Endodermal cell (in vitro differentiated cells): ENCODE data around the gene SERPINB3. TPM values are rescaled to one million over a fixed set of nuclear protein-coding genes. Genes with fewer than 3 reads are reported as not detected.
"Not testable (repeated sequence)": the region's sequence is repeated elsewhere in the genome, so short reads cannot be mapped to it uniquely, and the experiment has no call there.

Experiments
- DNase-seq: peaks from one replicate; pipeline ENCODE4 v3.0.0-alpha.2; 2017
- H3K27ac ChIP-seq: 2 replicates; pipeline ENCODE4 v1.5.1; 2013; ENCODE audit warnings: mild to moderate bottlenecking, low read depth, low read length, moderate library complexity
- H3K27me3 ChIP-seq: 2 replicates; pipeline ENCODE4 v1.6.1; 2013; ENCODE audit warnings: mild to moderate bottlenecking, low read length, moderate library complexity; ENCODE audit not compliant: insufficient read depth, control insufficient read depth, poor library complexity, severe bottlenecking
- H3K36me3 ChIP-seq: 2 replicates; pipeline ENCODE4 v1.7.0; 2013; ENCODE audit warnings: mild to moderate bottlenecking, low read length, moderate library complexity; ENCODE audit not compliant: control insufficient read depth, insufficient read depth
- H3K4me1 ChIP-seq: one replicate; pipeline ENCODE4 v1.7.0; 2013; ENCODE audit warnings: low read length; ENCODE audit not compliant: control insufficient read depth, insufficient read depth
- H3K4me3 ChIP-seq: 2 replicates; pipeline ENCODE4 v1.5.1; 2013; ENCODE audit warnings: mild to moderate bottlenecking, low read length, moderate library complexity
- H3K9ac ChIP-seq: 2 replicates; pipeline ENCODE4 v1.6.1; 2013; ENCODE audit warnings: mild to moderate bottlenecking, low read length, moderate library complexity; ENCODE audit not compliant: poor library complexity, severe bottlenecking; ENCODE audit errors: extremely low read depth
- H3K9me3 ChIP-seq: 2 replicates; pipeline ENCODE4 v1.6.1; 2013; ENCODE audit warnings: mild to moderate bottlenecking, low read length, moderate library complexity; ENCODE audit not compliant: control insufficient read depth
- H3K27ac Mint-ChIP-seq: 2 replicates; pipeline ENCODE4 v1.8.0; 2020; ENCODE audit warnings: mixed read lengths
- H3K27me3 Mint-ChIP-seq: 2 replicates; pipeline ENCODE4 v1.8.0; 2021; ENCODE audit warnings: mild to moderate bottlenecking, mixed read lengths; ENCODE audit not compliant: insufficient read depth
- H3K36me3 Mint-ChIP-seq: 2 replicates; pipeline ENCODE4 v1.8.0; 2020; ENCODE audit warnings: low read depth, mixed read lengths
- H3K4me1 Mint-ChIP-seq: 2 replicates; pipeline ENCODE4 v1.8.0; 2020; ENCODE audit warnings: mixed read lengths
- H3K4me3 Mint-ChIP-seq: 2 replicates; pipeline ENCODE4 v1.8.0; 2020; ENCODE audit warnings: mild to moderate bottlenecking, moderate library complexity, mixed read lengths
- H3K9me3 Mint-ChIP-seq: 2 replicates; pipeline ENCODE4 v1.8.0; 2020; ENCODE audit warnings: mild to moderate bottlenecking, mixed read lengths
- WGBS, 2 experiments: methylation state at CpG; one replicate each; pipeline versions ENCODE4 v1.1.5 to v1.1.7; 2013; ENCODE audit warnings: missing lambda C conversion rate in 2 of 2, mixed read lengths in 1 of 2; ENCODE audit not compliant: insufficient coverage in 1 of 2, insufficient read length in 1 of 2; 5-methylcytosine and 5-hydroxymethylcytosine counted together
- total RNA-seq, 2 donors: library from RNA; stranded (reverse); fragmentation: NEBNext Ultra II Directional in 1 of 2; extraction: Animal tissue kit (Norgen Biotek cat#: 25700) in 1 of 2; gene quantifications; 2 replicates in 1 of 2; 3 replicates in 1 of 2; pipeline ENCODE4 v1.2.1, GENCODE V29; 2021
- TF ChIP-seq, protein P1 (sequence below): fragments of 200-600 bp; sonication (generic); conservative IDR thresholded peaks from 2 replicates; pipeline ENCODE4 v1.5.0; 2021; ENCODE audit warnings: antibody characterized with exemption, mild to moderate bottlenecking

The SERPINB3 gene
- total RNA-seq, 2 donors from 2014 or later: not detected

DNA sequence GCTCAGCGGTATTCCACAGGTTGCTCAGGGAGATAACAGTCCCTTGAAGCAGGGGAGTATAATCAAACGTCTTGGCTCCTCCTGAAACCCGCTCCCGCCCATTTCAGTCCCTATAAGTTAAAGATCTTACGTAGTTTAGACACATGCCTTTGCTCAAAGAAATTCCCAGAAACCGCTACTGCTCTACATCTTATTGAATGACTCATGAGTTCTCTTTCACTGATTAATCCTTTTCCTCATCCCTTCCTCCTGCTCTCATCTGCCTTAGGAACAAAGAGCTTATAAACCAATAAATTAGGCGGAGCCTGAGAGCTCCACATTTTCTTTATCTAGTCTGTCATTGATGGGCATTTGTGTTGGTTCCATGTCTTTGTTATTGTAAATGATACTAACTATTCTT is 13.5 kb downstream of the SERPINB3 start:
- no peaks in the 10 kb centered on the region for H3K4me1 ChIP-seq
- H3K27me3 ChIP-seq: no peaks in the 10 kb centered on the region
- H3K36me3 ChIP-seq: no peaks in the 10 kb centered on the region
- H3K4me1 Mint-ChIP-seq: peaks cover 16% of the 10 kb centered on the region
- H3K4me3 Mint-ChIP-seq: no peak overlapping the region
- TF ChIP-seq, protein P1, sequence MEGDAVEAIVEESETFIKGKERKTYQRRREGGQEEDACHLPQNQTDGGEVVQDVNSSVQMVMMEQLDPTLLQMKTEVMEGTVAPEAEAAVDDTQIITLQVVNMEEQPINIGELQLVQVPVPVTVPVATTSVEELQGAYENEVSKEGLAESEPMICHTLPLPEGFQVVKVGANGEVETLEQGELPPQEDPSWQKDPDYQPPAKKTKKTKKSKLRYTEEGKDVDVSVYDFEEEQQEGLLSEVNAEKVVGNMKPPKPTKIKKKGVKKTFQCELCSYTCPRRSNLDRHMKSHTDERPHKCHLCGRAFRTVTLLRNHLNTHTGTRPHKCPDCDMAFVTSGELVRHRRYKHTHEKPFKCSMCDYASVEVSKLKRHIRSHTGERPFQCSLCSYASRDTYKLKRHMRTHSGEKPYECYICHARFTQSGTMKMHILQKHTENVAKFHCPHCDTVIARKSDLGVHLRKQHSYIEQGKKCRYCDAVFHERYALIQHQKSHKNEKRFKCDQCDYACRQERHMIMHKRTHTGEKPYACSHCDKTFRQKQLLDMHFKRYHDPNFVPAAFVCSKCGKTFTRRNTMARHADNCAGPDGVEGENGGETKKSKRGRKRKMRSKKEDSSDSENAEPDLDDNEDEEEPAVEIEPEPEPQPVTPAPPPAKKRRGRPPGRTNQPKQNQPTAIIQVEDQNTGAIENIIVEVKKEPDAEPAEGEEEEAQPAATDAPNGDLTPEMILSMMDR: no peak
- H3K9me3 Mint-ChIP-seq: no peaks in the 10 kb centered on the region
- H3K9me3 ChIP-seq: no peaks in the 10 kb centered on the region
- no peaks in the 10 kb centered on the region for H3K36me3 Mint-ChIP-seq
- 72 to 82% methylated on average over 6 to 7 of the region's 7 CpGs for WGBS, 2 experiments
- no peak overlapping the region for H3K9ac ChIP-seq
- no peaks in the 10 kb centered on the region for H3K27me3 Mint-ChIP-seq
- H3K27ac Mint-ChIP-seq: no peak overlapping the region
- H3K4me3 ChIP-seq: no peak overlapping the region
- no peak overlapping the region for H3K27ac ChIP-seq
- DNase-seq: no peak

DNA sequence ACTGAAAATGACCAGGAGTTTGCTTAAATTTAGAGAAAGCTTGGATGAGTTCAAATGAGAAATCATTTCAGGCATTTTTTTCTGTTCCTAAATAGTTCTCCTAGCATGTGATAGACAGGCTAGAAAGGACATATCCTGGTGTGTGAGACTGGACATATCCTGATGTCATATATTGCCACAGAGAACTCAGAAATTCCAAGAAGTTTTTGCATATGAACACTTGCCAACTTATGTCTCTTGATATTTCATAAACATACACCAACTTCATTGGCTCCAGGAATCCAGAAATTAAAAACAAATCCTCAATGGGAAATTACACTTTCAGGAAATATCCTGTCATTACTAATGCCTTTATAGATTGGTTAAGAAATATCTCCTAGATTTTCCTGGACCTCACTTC is 14.8 kb downstream of the SERPINB3 start:
- Mint-ChIP-seq H3K27ac (no peak overlapping the region), H3K36me3 (no peaks in the 10 kb centered on the region), H3K4me1 (peaks cover 16% of the 10 kb centered on the region)

DNA sequence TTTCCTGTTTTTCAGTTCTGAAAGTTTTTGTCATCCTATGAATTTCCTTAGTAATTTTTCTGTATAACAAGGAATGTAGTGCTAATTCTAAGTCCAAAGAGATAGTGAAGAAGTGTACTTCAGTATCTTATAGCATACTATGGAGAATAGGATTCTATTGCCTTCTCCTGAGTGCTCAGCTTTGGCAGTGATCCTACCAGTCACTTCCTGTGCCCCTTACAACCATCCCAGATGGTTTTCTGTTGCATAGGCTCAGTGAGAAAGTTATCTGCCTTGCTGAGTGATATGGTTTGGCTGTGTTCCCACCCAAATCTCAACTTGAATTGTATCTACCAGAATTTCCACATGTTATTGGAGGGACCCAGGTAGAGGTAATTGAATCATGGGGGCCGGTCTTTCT is 17.0 kb downstream of the SERPINB3 start:
- H3K4me3 Mint-ChIP-seq, H3K27ac ChIP-seq, H3K4me1 Mint-ChIP-seq, H3K27me3 Mint-ChIP-seq, H3K9ac ChIP-seq, H3K27me3 ChIP-seq, H3K4me1 ChIP-seq, H3K9me3 Mint-ChIP-seq, H3K27ac Mint-ChIP-seq, H3K36me3 Mint-ChIP-seq, H3K36me3 ChIP-seq, H3K4me3 ChIP-seq, H3K9me3 ChIP-seq, DNase-seq: not testable (repeated sequence)
- 93% methylated on average over 1 of the region's 1 CpG; no CpG with 5 or more reads in 1 of the 2 experiments for WGBS, 2 experiments

More for the DNA sequence above, 14.8 kb downstream of the SERPINB3 start:
- Histone ChIP-seq H3K9ac (no peak overlapping the region), H3K36me3 (no peaks in the 10 kb centered on the region), H3K27me3 (no peaks in the 10 kb centered on the region), H3K4me1 (no peaks in the 10 kb centered on the region), H3K4me3 (no peak overlapping the region), H3K27ac (no peak overlapping the region), H3K9me3 (no peaks in the 10 kb centered on the region)
- DNase-seq: no peak
- Mint-ChIP-seq H3K27me3 (no peaks in the 10 kb centered on the region), H3K4me3 (no peak overlapping the region), H3K9me3 (no peaks in the 10 kb centered on the region)
- TF ChIP-seq, protein P1: no peak

DNA sequence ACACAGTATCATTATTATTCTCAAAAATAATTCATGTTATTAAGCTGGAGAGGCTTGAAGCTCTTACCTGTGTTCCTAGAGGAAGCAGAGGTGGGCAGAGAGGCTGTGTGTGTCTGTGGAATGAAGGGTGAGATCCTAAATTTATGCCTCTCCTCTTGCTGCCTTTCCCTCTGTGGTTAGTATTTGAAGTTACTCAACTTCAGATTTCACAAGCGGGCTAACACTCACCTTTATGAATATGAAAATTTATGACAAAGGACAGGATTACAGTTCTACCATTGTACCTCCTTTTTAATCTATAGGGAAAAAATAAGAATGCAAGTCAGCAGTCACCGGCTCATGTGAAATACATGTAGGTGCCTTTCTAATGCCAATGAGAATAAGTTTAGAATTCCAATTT is 17.6 kb downstream of the SERPINB3 start, which contains the start of gene SERPINB4:
SERPINB4 (minus strand) TSS at position 115 of the 400 bp plus-strand sequence. CDS start 679 bp downstream, outside the sequence.
- not testable (repeated sequence) for H3K36me3 ChIP-seq, DNase-seq, H3K4me3 Mint-ChIP-seq, H3K4me1 Mint-ChIP-seq, H3K27me3 Mint-ChIP-seq, H3K27me3 ChIP-seq, H3K36me3 Mint-ChIP-seq, H3K9ac ChIP-seq, H3K9me3 ChIP-seq, H3K27ac ChIP-seq, H3K9me3 Mint-ChIP-seq, H3K4me1 ChIP-seq, H3K4me3 ChIP-seq, H3K27ac Mint-ChIP-seq
- no CpG with 5 or more reads among the region's 2 CpGs for WGBS, 2 experiments

DNA sequence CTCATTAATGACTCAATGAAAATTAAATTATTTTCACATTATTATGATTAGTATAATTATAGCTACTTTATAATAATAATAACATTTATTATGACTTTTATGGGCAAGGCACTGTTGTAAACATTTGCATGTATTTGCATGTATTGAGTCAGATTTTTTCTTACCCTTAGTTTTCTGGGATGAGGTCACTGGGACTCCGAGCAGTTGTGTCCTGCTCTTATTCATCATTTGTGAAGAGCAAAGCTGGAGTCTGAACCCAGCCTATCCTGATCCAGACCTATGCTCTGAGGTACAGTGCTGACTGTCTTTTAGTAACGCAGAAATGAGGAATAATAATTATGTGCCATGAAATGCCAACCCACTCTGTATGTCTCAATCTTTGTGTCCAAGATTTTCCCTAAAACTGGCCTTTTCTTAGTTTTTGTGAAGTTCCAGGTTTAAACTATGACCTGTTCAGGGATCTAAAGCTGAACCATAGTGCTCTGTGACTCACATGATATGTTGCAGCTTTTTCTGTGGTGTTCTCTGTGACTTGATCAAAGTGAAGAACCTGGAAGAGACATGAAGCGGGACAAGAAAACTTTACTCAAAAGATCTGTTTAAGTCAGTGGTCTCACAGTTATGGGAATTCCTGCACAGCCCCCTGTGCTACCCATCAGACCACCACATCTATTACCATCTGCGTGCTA is 18.9 kb downstream of the SERPINB3 start:
- not testable (repeated sequence) for H3K4me3 ChIP-seq, H3K27me3 ChIP-seq, H3K9ac ChIP-seq, DNase-seq, H3K4me1 ChIP-seq, H3K36me3 Mint-ChIP-seq, H3K4me3 Mint-ChIP-seq, H3K27me3 Mint-ChIP-seq, H3K9me3 ChIP-seq, H3K36me3 ChIP-seq, H3K27ac Mint-ChIP-seq, H3K27ac ChIP-seq, H3K4me1 Mint-ChIP-seq, H3K9me3 Mint-ChIP-seq
- WGBS, 2 experiments: 91 to 92% methylated on average over 2 to 4 of the region's 4 CpGs

DNA sequence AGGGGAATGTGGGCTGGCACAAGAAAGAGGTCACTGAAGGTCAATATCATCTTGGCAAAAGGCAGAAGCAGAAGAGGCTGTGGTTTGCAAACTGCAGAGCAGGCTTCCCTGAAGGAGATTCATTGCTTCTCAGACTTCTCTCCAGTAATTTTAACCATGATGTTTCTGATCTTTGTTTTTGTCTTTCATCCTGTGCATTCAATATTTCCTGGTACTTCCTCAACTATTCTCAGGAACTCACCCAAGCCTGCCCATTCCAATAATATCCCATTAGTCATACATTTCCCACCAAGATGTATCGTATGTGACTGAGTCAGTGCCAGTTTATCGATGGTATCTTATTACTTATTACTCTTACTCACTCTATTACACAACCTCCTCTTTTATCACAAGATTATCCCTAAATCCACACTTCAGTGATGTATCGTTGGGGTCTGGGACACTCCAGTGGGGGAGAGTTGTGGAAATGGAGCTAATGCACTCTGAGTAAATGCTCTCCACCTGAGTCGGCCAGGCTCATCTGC is 20.5 kb downstream of the SERPINB3 start:
- H3K9me3 ChIP-seq, H3K27ac ChIP-seq, H3K4me3 Mint-ChIP-seq, H3K9me3 Mint-ChIP-seq, H3K27me3 ChIP-seq, DNase-seq, H3K4me1 ChIP-seq, H3K36me3 Mint-ChIP-seq, H3K4me3 ChIP-seq, H3K36me3 ChIP-seq, H3K27ac Mint-ChIP-seq, H3K9ac ChIP-seq, H3K27me3 Mint-ChIP-seq, H3K4me1 Mint-ChIP-seq: not testable (repeated sequence)
- 96% methylated on average over 3 of the region's 4 CpGs; no CpG with 5 or more reads in 1 of the 2 experiments for WGBS, 2 experiments
